Peyer's patch (tissue), 4 donors: Measurements from ENCODE around the gene DCLK3. TPM values are rescaled to one million over a fixed set of nuclear protein-coding genes. Genes with fewer than 3 reads are reported as not detected.

Experiments used
- DNase-seq, 3 donors: peaks; one replicate each; pipeline ENCODE4 v3.0.0-alpha.2; 2017 to 2019
- H3K27ac ChIP-seq, 4 donors: fragments of 200-600 bp; sonication (generic); one replicate each; pipeline ENCODE4 v1.5.1; 2016 to 2019
- H3K27me3 ChIP-seq, 2 donors: fragments of 200-600 bp; sonication (generic); one replicate each; pipeline ENCODE4 v1.5.1; 2019
- H3K36me3 ChIP-seq, 3 donors: fragments of 200-600 bp; sonication (generic); one replicate each; pipeline ENCODE4 v1.5.1; 2016 to 2019
- H3K4me1 ChIP-seq, 4 donors: fragments of 200-600 bp; sonication (generic); one replicate each; pipeline ENCODE4 v1.5.1; 2016 to 2019
- H3K4me3 ChIP-seq, 4 donors: fragments of 200-600 bp; sonication (generic); 1 replicate in 3 of 4; 2 replicates in 1 of 4; pipeline ENCODE4 v1.5.1; 2016 to 2019; ENCODE audit warnings: mild to moderate bottlenecking in 1 of 4
- H3K9me3 ChIP-seq, 4 donors: fragments of 200-600 bp; sonication (generic); one replicate each; pipeline ENCODE4 v1.5.1; 2016 to 2019; ENCODE audit warnings: mild to moderate bottlenecking in 1 of 4
- POLR2A ChIP-seq, 2 donors: fragments of 450-650 bp; IDR thresholded peaks; one replicate each; pipeline ENCODE4 v1.5.1; 2017; ENCODE audit warnings: antibody characterized with exemption in 2 of 2, mild to moderate bottlenecking in 2 of 2, moderate library complexity in 2 of 2
- total RNA-seq, 4 donors: library from RNA; depleted of rRNA; stranded (reverse); fragments of >200 nt; gene quantifications; one replicate each; pipeline ENCODE4 v1.1.0, GENCODE V29; 2016
- TF ChIP-seq, protein P1 (sequence below), 6 experiments: fragments of 450-650 bp in 4 of 6; fragments of 200-600 bp in 2 of 6; sonication (generic) in 1 of 6; IDR thresholded peaks; one replicate each; pipeline ENCODE4 v1.5.1; 2017 to 2019; ENCODE audit warnings: antibody characterized with exemption in 6 of 6, mild to moderate bottlenecking in 3 of 6, moderate library complexity in 1 of 6

Gene DCLK3
- total RNA-seq, 4 donors from 2014 or later = not detected

DNA sequence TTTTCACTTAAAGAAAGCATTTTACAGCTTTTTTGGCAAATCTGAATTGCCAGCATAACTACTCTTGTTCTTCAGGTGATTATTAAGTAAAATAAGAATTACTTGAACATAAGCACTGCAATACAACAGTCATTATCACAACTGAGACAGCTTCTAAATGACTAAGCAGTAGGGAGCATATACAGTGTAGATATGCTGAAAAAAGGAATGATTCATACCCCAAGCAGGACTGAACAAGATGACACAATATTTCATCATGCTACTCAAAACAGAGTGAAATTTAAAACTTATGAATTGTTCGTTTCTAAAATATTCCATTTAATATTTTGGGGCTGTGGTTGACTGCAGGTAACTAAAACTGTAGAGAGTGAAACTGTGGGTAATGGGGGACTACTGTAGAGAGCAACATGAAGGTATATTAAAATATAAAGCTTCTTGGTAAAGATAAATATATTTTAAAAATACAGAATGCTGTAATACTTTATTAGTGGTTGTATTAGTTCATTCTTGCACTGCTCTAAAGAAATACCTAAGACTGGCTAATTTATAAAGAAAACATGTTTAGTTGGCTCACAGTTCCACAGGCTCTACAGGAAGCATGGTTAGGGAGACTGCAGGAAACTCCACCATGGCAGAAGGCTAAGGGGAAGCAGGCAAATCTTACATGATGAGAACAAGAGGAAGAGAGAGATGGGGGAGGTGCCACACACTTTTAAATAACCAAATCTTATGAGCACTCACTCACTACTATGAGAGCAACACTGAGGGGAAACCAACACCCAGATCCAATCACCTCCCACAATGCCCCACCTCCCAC, 84.8 kb downstream of the DCLK3 start:
- TF ChIP-seq, protein P1, sequence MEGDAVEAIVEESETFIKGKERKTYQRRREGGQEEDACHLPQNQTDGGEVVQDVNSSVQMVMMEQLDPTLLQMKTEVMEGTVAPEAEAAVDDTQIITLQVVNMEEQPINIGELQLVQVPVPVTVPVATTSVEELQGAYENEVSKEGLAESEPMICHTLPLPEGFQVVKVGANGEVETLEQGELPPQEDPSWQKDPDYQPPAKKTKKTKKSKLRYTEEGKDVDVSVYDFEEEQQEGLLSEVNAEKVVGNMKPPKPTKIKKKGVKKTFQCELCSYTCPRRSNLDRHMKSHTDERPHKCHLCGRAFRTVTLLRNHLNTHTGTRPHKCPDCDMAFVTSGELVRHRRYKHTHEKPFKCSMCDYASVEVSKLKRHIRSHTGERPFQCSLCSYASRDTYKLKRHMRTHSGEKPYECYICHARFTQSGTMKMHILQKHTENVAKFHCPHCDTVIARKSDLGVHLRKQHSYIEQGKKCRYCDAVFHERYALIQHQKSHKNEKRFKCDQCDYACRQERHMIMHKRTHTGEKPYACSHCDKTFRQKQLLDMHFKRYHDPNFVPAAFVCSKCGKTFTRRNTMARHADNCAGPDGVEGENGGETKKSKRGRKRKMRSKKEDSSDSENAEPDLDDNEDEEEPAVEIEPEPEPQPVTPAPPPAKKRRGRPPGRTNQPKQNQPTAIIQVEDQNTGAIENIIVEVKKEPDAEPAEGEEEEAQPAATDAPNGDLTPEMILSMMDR (IDR thresholded peaks at IDR 0.05) = no peak
- TF ChIP-seq POLR2A (IDR thresholded peaks at IDR 0.05) = no peak
- Histone ChIP-seq H3K4me1 (no peaks in the 10 kb centered on the region), H3K36me3 (no peaks in the 10 kb centered on the region), H3K27ac (no peak overlapping the region), H3K4me3 (no peak overlapping the region), H3K9me3 (peaks cover 0 to 5% (median 0%) of the 10 kb centered on the region in 4 donors), H3K27me3 (no peaks in the 10 kb centered on the region)
- no peak for DNase-seq

DNA sequence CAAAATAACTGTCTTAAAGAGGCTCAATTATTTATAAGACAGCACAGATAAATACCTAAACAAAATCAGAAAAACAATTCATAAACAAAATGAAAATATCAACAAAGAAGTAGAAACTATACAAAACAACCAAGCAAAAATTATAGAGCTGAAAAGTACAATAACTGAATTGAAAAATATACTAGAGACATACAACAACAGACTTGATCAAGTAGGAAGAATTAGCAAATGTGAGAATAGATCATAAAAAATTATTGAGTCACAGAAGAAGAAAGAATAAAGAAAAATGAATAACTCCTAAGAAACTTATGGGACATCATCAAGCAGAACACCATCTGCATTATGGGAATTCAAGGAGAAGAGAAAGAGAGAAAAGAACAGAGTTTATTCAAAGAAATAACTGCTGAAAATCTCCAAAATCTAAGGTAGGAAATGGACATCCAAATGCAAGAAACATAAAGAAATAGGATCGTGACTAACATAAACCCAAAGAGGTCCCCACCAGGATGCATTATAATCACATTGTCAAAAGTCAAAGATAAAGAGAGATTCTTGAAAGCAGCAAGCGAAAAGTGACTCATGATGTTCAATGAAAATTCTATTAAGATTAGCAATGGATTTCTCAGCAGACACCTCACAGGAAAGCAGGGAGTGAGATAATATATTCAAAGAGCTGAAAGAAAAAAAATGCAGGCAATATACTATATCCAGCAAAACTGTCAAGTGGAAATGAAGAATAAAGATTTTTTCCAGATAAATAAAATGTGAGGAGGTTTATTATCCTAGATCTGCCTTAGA, 85.9 kb downstream of the DCLK3 start:
- Histone ChIP-seq H3K27me3 (no peaks in the 10 kb centered on the region), H3K36me3 (no peaks in the 10 kb centered on the region), H3K4me1 (no peaks in the 10 kb centered on the region), H3K27ac (no peak overlapping the region), H3K9me3 (peaks cover 0 to 5% (median 0%) of the 10 kb centered on the region in 4 donors), H3K4me3 (no peak overlapping the region)
- no peak for DNase-seq
- TF ChIP-seq POLR2A (IDR thresholded peaks at IDR 0.05) = no peak
- TF ChIP-seq, protein P1 (IDR thresholded peaks at IDR 0.05) = no peak

DNA sequence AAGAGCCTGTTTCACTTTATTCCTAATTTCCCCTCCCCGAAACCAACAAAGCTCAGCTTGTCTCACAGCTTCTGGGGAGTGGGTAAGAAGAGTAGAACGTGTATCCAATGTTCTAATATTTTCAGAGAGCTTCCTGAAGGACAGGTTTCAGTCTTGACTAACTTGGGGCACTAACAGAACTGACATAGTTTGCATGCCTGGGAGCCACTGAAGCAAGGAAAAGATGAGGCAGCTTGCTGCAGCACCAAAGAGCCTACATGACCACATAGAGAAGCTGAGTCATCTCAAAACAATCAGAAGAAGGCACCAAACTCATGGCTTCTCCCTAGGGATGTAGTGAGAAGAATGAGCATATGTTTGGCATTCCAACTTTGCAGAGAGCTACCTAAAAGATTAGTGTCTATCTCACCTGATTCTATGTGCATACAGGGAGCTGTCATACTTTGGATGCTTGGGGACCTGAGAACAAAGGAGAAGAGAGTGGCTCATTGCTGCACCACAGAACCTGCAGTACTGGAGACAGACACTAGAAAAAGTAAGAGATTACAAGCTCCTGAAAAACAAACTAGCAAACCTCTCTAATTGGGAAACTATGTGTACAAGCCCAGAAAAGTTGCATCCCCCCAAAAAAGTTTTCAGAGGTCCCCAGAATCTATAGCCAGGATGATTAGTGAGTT, 86.9 kb downstream of the DCLK3 start:
- Histone ChIP-seq H3K9me3 (peaks cover 0 to 5% (median 0%) of the 10 kb centered on the region in 4 donors), H3K27ac (no peak overlapping the region), H3K27me3 (no peaks in the 10 kb centered on the region), H3K4me1 (no peaks in the 10 kb centered on the region), H3K36me3 (no peaks in the 10 kb centered on the region), H3K4me3 (no peak overlapping the region)
- no peak for DNase-seq
- TF ChIP-seq POLR2A (IDR thresholded peaks at IDR 0.05) = no peak
- TF ChIP-seq, protein P1 (IDR thresholded peaks at IDR 0.05) = no peak

DNA sequence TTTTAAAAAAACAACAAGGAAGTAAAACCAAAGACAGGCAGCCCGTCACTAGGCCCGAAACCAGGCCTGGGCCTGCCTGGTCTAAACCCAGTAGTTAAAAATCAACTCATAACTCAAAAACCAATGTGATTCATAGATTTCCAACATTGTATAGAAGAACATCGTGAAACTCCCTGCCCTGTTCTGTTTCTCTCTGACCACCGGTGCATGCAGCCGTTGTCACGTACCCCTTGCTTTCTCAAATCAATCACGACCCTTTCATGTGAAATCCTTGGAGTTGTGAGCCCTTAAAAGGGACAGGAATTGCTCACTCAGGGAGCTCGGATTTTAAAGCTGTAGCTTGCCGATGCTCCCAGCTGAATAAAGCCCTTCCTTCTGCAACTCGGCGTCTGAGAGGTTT, 89.5 kb downstream of the DCLK3 start:
- TF ChIP-seq, protein P1 (IDR thresholded peaks at IDR 0.05) = no peak
- TF ChIP-seq POLR2A (IDR thresholded peaks at IDR 0.05) = no peak
- no peak overlapping the region for H3K4me3 ChIP-seq
- peaks cover 0 to 5% (median 0%) of the 10 kb centered on the region in 4 donors for H3K9me3 ChIP-seq

DNA sequence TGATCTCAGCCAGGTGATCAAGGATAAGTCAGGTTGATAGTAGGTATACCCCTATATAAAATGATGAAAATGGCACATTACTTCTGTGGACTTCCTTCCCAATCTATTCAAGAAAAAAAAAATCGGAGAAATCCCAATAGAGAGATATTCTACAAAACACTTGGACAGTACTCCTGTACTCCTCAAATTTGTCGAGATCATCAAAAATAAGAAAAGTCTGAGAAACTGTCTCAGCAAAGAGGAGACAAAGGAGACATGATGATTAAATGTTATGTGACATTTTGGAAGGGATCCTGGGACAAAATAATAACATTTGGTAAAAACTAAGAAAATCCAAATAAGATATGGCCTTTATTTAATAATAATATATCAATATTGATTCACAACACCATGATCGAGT, 94.6 kb downstream of the DCLK3 start:
- H3K4me1 ChIP-seq = no peaks in the 10 kb centered on the region
- no peak overlapping the region for H3K27ac ChIP-seq
- no peaks in the 10 kb centered on the region for H3K9me3 ChIP-seq
- no peaks in the 10 kb centered on the region for H3K27me3 ChIP-seq
- H3K36me3 ChIP-seq = no peaks in the 10 kb centered on the region
- no peak for DNase-seq
- no peak for TF ChIP-seq POLR2A (IDR thresholded peaks at IDR 0.05)
- TF ChIP-seq, protein P1 (IDR thresholded peaks at IDR 0.05) = no peak
- no peak overlapping the region for H3K4me3 ChIP-seq

More for the DNA sequence above, 89.5 kb downstream of the DCLK3 start:
- H3K27me3 ChIP-seq = no peaks in the 10 kb centered on the region
- H3K27ac ChIP-seq = no peak overlapping the region
- H3K36me3 ChIP-seq = no peaks in the 10 kb centered on the region
- DNase-seq = no peak
- H3K4me1 ChIP-seq = no peaks in the 10 kb centered on the region
